HepG2 (cell line): ENCODE data around the gene SIRT7. TPM values are rescaled to one million over a fixed set of nuclear protein-coding genes. Genes with fewer than 3 reads are reported as not detected.

Experiments used
- DBP ChIP-seq: sonication (generic); formaldehyde crosslinking; IDR thresholded peaks from 2 replicates; pipeline ENCODE4 v1.4.0; 2020; ENCODE audit warnings: missing genetic modification reagents; ENCODE audit errors: not compliant biosample characterization
- DNMT1 ChIP-seq: sonication (generic); formaldehyde crosslinking; IDR thresholded peaks from 2 replicates; pipeline ENCODE4 v1.5.1; 2020; ENCODE audit warnings: mild to moderate bottlenecking, missing genetic modification reagents
- HMG20A ChIP-seq: IDR thresholded peaks from 2 replicates; pipeline ENCODE4 v1.6.1; 2016; ENCODE audit warnings: borderline replicate concordance
- HNF4G ChIP-seq, 2 experiments: sonication (generic) in 1 of 2; formaldehyde crosslinking in 1 of 2; IDR thresholded peaks; 2 replicates each; pipeline versions ENCODE4 v1.4.0 to v1.6.1; 2011 to 2020; ENCODE audit warnings: borderline replicate concordance in 2 of 2, low read depth in 2 of 2, mild to moderate bottlenecking in 2 of 2, low read length in 1 of 2, missing genetic modification reagents in 1 of 2, moderate library complexity in 1 of 2
- NR2C2 ChIP-seq: sonication (generic); formaldehyde crosslinking; IDR thresholded peaks from 2 replicates; pipeline ENCODE4 v1.4.0; 2020; ENCODE audit warnings: missing genetic modification reagents, mild to moderate bottlenecking, moderate library complexity, borderline replicate concordance
- POLR2A ChIP-seq, 2 experiments: IDR thresholded peaks; 2 replicates each; pipeline ENCODE4 v1.6.1; 2011; ENCODE audit warnings: low read depth in 2 of 2, low read length in 2 of 2, mild to moderate bottlenecking in 1 of 2, moderate library complexity in 1 of 2; ENCODE audit not compliant: insufficient read depth in 1 of 2
- RBM22 ChIP-seq: fragments of 200-400 bp; formaldehyde crosslinking; optimal IDR thresholded peaks from 2 replicates; pipeline ENCODE3; 2017; ENCODE audit warnings: mild to moderate bottlenecking, low read length, moderate library complexity
- RFXAP ChIP-seq: sonication (generic); formaldehyde crosslinking; IDR thresholded peaks from 2 replicates; pipeline ENCODE4 v1.4.0; 2020; ENCODE audit warnings: missing genetic modification reagents, borderline replicate concordance
- SRSF9 ChIP-seq: fragments of 200-400 bp; formaldehyde crosslinking; IDR thresholded peaks from 2 replicates; pipeline ENCODE4 v1.6.1; 2018; ENCODE audit warnings: borderline replicate concordance, mild to moderate bottlenecking, low read depth, low read length; ENCODE audit not compliant: insufficient read depth, poor library complexity, severe bottlenecking
- SSRP1 ChIP-seq: IDR thresholded peaks from 2 replicates; pipeline ENCODE4 v1.6.1; 2016; ENCODE audit warnings: control low read depth
- TEAD3 ChIP-seq: optimal IDR thresholded peaks from 2 replicates; pipeline ENCODE3; 2016; ENCODE audit warnings: borderline replicate concordance
- TIGD3 ChIP-seq: sonication (generic); formaldehyde crosslinking; IDR thresholded peaks from 2 replicates; pipeline ENCODE4 v1.5.1; 2020; ENCODE audit warnings: mild to moderate bottlenecking, missing genetic modification reagents, borderline replicate concordance
- UBTF ChIP-seq: sonication (generic); formaldehyde crosslinking; IDR thresholded peaks from 2 replicates; pipeline ENCODE4 v1.4.0; 2020; ENCODE audit warnings: mild to moderate bottlenecking, missing genetic modification reagents
- ZBTB39 ChIP-seq: sonication (generic); formaldehyde crosslinking; IDR thresholded peaks from 2 replicates; pipeline ENCODE4 v1.5.0; 2020; ENCODE audit warnings: missing genetic modification reagents
- ZC3H4 ChIP-seq: sonication (generic); formaldehyde crosslinking; IDR thresholded peaks from 2 replicates; pipeline ENCODE4 v1.4.0; 2020; ENCODE audit warnings: missing genetic modification reagents, borderline replicate concordance
- ZFP36 ChIP-seq: fragments of 150-350 bp; IDR thresholded peaks from 2 replicates; pipeline ENCODE4 v1.6.1; 2018; ENCODE audit warnings: borderline replicate concordance, low read length, low read depth; ENCODE audit not compliant: partially characterized antibody
- ZKSCAN8 ChIP-seq: IDR thresholded peaks from 2 replicates; pipeline ENCODE4 v1.6.1; 2016; ENCODE audit warnings: borderline replicate concordance, missing genetic modification reagents, missing compliant biosample characterization
- ZNF274 ChIP-seq: sonication (generic); formaldehyde crosslinking; IDR thresholded peaks from 2 replicates; pipeline ENCODE4 v1.5.1; 2020; ENCODE audit warnings: mild to moderate bottlenecking, missing genetic modification reagents
- ZNF33B ChIP-seq: sonication (generic); formaldehyde crosslinking; IDR thresholded peaks from 2 replicates; pipeline ENCODE4 v1.5.1; 2020; ENCODE audit warnings: mild to moderate bottlenecking, missing genetic modification reagents
- ZNF740 ChIP-seq: sonication (generic); formaldehyde crosslinking; IDR thresholded peaks from 2 replicates; pipeline ENCODE4 v1.4.0; 2020; ENCODE audit warnings: missing genetic modification reagents
- ZNF766 ChIP-seq: sonication (generic); formaldehyde crosslinking; IDR thresholded peaks from 2 replicates; pipeline ENCODE4 v1.5.0; 2020; ENCODE audit warnings: missing genetic modification reagents, borderline replicate concordance
- ZSCAN25 ChIP-seq: sonication (generic); formaldehyde crosslinking; IDR thresholded peaks from 2 replicates; pipeline ENCODE4 v1.8.0; 2022; ENCODE audit warnings: mild to moderate bottlenecking, missing genetic modification reagents
- polyA plus RNA-seq, 8 experiments: library from polyadenylated mRNA; depleted of rRNA in 3 of 8; stranded (reverse) in 7 of 8; unstranded in 1 of 8; fragments of >200 nt; fragmentation: Illumina TruSeq in 4 of 8; extraction: Trizol in 4 of 8; gene quantifications; 2 replicates each; pipeline versions ENCODE4 v1.2.1 to v1.2.3, GENCODE V29; 2011 to 2016; ENCODE audit warnings: low read depth in 4 of 8, missing spikeins in 1 of 8, mixed read lengths in 1 of 8; ENCODE audit not compliant: insufficient read depth in 1 of 8
- total RNA-seq, 5 experiments: library from RNA; depleted of rRNA; stranded (reverse); fragments of >200 nt; fragmentation: Illumina TruSeq; extraction: Trizol; gene quantifications; 2 replicates each; pipeline ENCODE4 v1.2.3, GENCODE V29; 2016; ENCODE audit warnings: low read depth in 1 of 5

The SIRT7 gene
- total and polyA plus RNA-seq, 2 of the 13 experiments (the other 11 are each of a cell fraction or from before 2014, with no cell fraction given), result 8.3 to 24.8 TPM

- no peak for TF ChIP-seq ZNF766 (CRISPR knock-in tag)
- peak; percentile 45; the same call in 1 of the 2 replicates for TF ChIP-seq ZC3H4 (CRISPR knock-in tag)
- TF ChIP-seq SSRP1 (CRISPR knock-in tag), result peak; percentile 94; the same call in 1 of the 2 replicates
- no peak for TF ChIP-seq ZKSCAN8
- no peak for TF ChIP-seq ZFP36
- no peak for TF ChIP-seq ZSCAN25 (CRISPR knock-in tag)
- TF ChIP-seq TEAD3 (CRISPR knock-in tag), result no peak
- TF ChIP-seq SRSF9, result no peak
- TF ChIP-seq RFXAP, result no peak
- TF ChIP-seq ZNF740 (CRISPR knock-in tag), result no peak
- TF ChIP-seq POLR2A (IDR thresholded peaks at IDR 0.05; ENCODE audit: insufficient read depth in 1 of 2, low read depth in 2 of 2, low read length in 2 of 2), result 0 out of 4 replicates have a peak, but pooled peaks of 1 of the 2 experiments have one; percentile 3
- TF ChIP-seq HMG20A (CRISPR knock-in tag), result no peak
- no peak for TF ChIP-seq HNF4G (IDR thresholded peaks at IDR 0.05; ENCODE audit: borderline replicate concordance, low read depth, low read length)
- no peak for TF ChIP-seq HNF4G (CRISPR knock-in tag; IDR thresholded peaks at IDR 0.05; ENCODE audit: borderline replicate concordance, low read depth)
- TF ChIP-seq NR2C2 (CRISPR knock-in tag), result no peak
- peak; percentile 96 for TF ChIP-seq RBM22
- no peak for TF ChIP-seq DBP (CRISPR knock-in tag)
- TF ChIP-seq UBTF, result no peak
- no peak for TF ChIP-seq ZNF33B (CRISPR knock-in tag)
- TF ChIP-seq ZBTB39, result no peak
- 0 out of 2 replicates have a peak, but pooled peaks have one; percentile 12 for TF ChIP-seq DNMT1 (CRISPR knock-in tag)
- no peak for TF ChIP-seq ZNF274 (CRISPR knock-in tag)
- TF ChIP-seq TIGD3 (CRISPR knock-in tag), result no peak
Measured at GRCh38 chr17:81955756-81956544, 38.0 kb upstream of the SIRT7 start (continued).
